ENCODE measurements around the gene PSMC2. TPM values are rescaled to one million over a fixed set of nuclear protein-coding genes. Genes with fewer than 3 reads are reported as not detected.

The PSMC2 gene
- total RNA-seq, 1 experiment from 2014 or later, result 689 TPM

Other genes starting within 250 kb of the PSMC2 start
- gene NAPEPLD, start 198.5 kb upstream of the PSMC2 start, total RNA-seq (2014; rRNA removed; shearing (Covaris generic)), result 4.6 and 12.4 TPM in 2 replicates
- gene PMPCB, start 50.2 kb upstream of the PSMC2 start, total RNA-seq (2014; rRNA removed; shearing (Covaris generic)), result 104 and 105 TPM in 2 replicates
- 50.2 and 56.2 TPM in 2 replicates for gene DNAJC2, start 2.9 kb upstream of the PSMC2 start, total RNA-seq (2014; rRNA removed; shearing (Covaris generic))
- gene SLC26A5, start 98.6 kb downstream of the PSMC2 start, total RNA-seq (2014; rRNA removed; shearing (Covaris generic)), result not detected in 2 replicates

Measured in A172 (cell line).